Fibroblast of gingiva (primary cell): ENCODE measurements around the gene RFT1.
"Not testable (repeated sequence)": the region's sequence is repeated elsewhere in the genome, so short reads cannot be mapped to it uniquely, and the experiment has no call there.

ENCODE experiments used
- DNase-seq: peaks from one replicate; pipeline ENCODE4 v3.0.0-alpha.2; 2011; ENCODE audit warnings: low read depth

Gene RFT1

GRCh38 chr3:53069422-53070068 is 60.7 kb downstream of the RFT1 start:
- no peak for DNase-seq

- no peak for DNase-seq
These were observed 62.1 kb downstream of the RFT1 start for GRCh38 chr3:53068176-53068575.

- no peak for DNase-seq
These were observed 62.7 kb downstream of the RFT1 start for GRCh38 chr3:53067567-53067966.

GRCh38 chr3:53065841-53066480 is 64.3 kb downstream of the RFT1 start:
- no peak for DNase-seq

- DNase-seq: no peak
These were observed 67.3 kb downstream of the RFT1 start for GRCh38 chr3:53062905-53063304.

GRCh38 chr3:53056442-53056841 is 73.8 kb downstream of the RFT1 start:
- no peak for DNase-seq

GRCh38 chr3:53054233-53054632 is 76.0 kb downstream of the RFT1 start:
- DNase-seq: not testable (repeated sequence)

GRCh38 chr3:53051929-53052328 is 78.3 kb downstream of the RFT1 start:
- DNase-seq: no peak

GRCh38 chr3:53049987-53050386 is 80.2 kb downstream of the RFT1 start:
- no peak for DNase-seq

- peak; percentile 27 for DNase-seq
These were observed 83.8 kb downstream of the RFT1 start for GRCh38 chr3:53046171-53047170.

GRCh38 chr3:53045518-53046170 is 84.6 kb downstream of the RFT1 start, which contains the start of gene SFMBT1:
Gene SFMBT1 (minus strand): TSS chr3:53046073. CDS start chr3:52969128, 76,945 bp downstream.
- DNase-seq: peak; percentile 57

GRCh38 chr3:53044711-53045517 is 85.3 kb downstream of the RFT1 start:
- peak; percentile 53 for DNase-seq

- DNase-seq: no peak
These were observed 85.9 kb downstream of the RFT1 start for GRCh38 chr3:53044371-53044710.

GRCh38 chr3:53043738-53044137 is 86.5 kb downstream of the RFT1 start:
- DNase-seq: no peak

- DNase-seq: no peak
These were observed 87.6 kb downstream of the RFT1 start for GRCh38 chr3:53042651-53043050.

- DNase-seq: no peak
These were observed 89.8 kb downstream of the RFT1 start for GRCh38 chr3:53040351-53040820.

GRCh38 chr3:53039376-53039752 is 90.9 kb downstream of the RFT1 start:
- no peak for DNase-seq

GRCh38 chr3:53038679-53039375 is 91.4 kb downstream of the RFT1 start:
- no peak for DNase-seq
